GM23248 (cell line): ENCODE results near the gene NID2.

Experiments
- EZH2 ChIP-seq: fragments of 200-600 bp; sonication (generic); IDR thresholded peaks from 2 replicates; pipeline ENCODE4 v1.6.1; 2018; ENCODE audit warnings: antibody characterized with exemption, mild to moderate bottlenecking; ENCODE audit not compliant: insufficient read depth, poor library complexity, severe bottlenecking
- EZH2phosphoT487 ChIP-seq: fragments of 200-600 bp; sonication (generic); IDR thresholded peaks from 2 replicates; pipeline ENCODE4 v1.6.1; 2018; ENCODE audit warnings: antibody characterized with exemption, moderate library complexity, mild to moderate bottlenecking, low read depth; ENCODE audit not compliant: insufficient read depth

- TF ChIP-seq EZH2, result no peak
- TF ChIP-seq EZH2phosphoT487, result no peak
These were observed at the start of gene NID2 for GRCh38 chr14:52068615-52069306.
